ENCODE results near the gene NINJ1.

The NINJ1 gene

DNA sequence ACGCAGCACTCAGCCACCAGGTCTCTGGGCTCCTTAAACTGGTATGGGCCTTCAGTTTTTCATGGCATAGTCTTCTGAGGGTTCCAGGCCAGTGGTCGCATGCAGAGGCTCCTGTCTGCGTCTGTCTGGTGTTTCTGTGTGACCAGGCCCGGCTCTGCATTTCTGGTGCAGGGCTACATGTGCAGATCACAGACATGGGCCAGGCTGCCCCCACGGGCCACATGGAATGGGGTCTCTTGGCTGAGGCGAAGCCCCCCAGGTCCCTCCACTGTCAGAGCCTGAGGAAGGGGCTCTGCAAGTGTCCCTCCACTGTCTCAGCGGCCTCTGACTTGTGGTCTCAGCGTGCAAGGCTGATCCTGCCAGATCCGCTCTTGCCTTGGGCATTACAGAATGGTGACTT is 53.6 kb downstream of the NINJ1 start:
- DNase-seq (ENCODE audit: extremely low read depth, low read depth), result no peak
- TF ChIP-seq, protein P1, sequence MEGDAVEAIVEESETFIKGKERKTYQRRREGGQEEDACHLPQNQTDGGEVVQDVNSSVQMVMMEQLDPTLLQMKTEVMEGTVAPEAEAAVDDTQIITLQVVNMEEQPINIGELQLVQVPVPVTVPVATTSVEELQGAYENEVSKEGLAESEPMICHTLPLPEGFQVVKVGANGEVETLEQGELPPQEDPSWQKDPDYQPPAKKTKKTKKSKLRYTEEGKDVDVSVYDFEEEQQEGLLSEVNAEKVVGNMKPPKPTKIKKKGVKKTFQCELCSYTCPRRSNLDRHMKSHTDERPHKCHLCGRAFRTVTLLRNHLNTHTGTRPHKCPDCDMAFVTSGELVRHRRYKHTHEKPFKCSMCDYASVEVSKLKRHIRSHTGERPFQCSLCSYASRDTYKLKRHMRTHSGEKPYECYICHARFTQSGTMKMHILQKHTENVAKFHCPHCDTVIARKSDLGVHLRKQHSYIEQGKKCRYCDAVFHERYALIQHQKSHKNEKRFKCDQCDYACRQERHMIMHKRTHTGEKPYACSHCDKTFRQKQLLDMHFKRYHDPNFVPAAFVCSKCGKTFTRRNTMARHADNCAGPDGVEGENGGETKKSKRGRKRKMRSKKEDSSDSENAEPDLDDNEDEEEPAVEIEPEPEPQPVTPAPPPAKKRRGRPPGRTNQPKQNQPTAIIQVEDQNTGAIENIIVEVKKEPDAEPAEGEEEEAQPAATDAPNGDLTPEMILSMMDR (IDR thresholded peaks at IDR 0.05; ENCODE audit: low read depth, low read length, missing control alignments), result no peak
- H3K4me3 ChIP-seq (replicated peaks; ENCODE audit: low read depth, low read length), result no peak overlapping the region

DNA sequence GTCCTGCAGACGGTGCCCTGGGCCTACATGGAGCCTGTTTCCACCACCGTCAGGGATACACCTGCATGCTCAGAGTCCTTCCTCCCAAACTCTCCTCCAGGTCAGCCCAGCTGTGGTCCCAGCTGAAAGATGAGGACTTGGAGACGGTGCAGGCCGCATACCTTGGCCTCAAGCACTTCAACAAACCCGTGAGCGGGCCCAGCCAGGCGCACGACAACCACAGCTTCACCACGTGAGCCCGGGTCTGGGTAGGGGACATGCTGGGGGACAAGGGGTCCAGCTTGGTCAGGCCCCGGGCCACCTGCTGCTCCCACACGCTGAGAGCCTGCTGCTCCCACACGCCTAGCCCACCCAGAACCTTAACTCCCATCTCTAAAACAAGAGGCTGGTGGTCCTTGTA is 54.7 kb downstream of the NINJ1 start:
- TF ChIP-seq, protein P1 (IDR thresholded peaks at IDR 0.05; ENCODE audit: low read depth, low read length, missing control alignments), result no peak
- H3K4me3 ChIP-seq (replicated peaks; ENCODE audit: low read depth, low read length), result no peak overlapping the region
- DNase-seq (ENCODE audit: extremely low read depth, low read depth), result no peak

DNA sequence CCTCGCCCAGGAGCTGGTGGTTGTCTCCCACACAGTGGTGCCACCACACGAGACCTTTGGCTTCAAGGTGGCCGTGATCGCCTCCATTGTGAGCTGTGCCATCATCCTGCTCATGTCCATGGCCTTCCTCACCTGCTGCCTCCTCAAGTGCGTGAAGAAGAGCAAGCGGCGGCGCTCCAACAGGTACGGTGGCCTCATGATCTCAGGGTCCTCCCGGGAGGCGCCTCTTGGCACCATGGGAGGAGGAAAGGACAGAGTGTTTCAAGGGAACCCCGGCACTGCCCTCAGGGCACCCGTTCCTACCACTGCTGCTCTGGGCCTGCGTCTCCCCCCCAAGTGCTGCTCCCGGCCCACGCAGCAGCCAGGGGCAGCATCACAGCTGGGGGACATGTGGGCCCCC is 56.2 kb downstream of the NINJ1 start:
- H3K4me3 ChIP-seq (replicated peaks; ENCODE audit: low read depth, low read length), result no peak overlapping the region
- DNase-seq (ENCODE audit: extremely low read depth, low read depth), result no peak
- TF ChIP-seq, protein P1 (IDR thresholded peaks at IDR 0.05; ENCODE audit: low read depth, low read length, missing control alignments), result no peak

DNA sequence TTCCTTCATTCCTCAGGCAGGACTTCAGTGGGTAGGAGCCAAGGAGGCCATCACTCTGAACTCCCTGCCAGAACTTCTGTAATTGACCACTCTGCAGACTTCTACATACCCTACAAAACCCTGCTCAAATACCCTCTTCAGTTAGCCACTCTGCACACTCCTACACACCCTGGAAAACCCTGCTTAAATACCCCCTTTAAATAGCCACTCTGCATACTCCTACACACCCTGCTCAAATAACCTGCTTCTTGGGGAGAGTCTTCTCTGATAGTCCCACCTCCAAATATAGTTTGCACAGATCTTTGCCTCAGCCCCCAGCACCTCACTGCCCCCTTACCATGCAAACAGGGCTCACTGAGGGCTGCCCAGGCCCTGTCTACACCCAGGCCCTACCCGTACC is 56.7 kb downstream of the NINJ1 start:
- no peak for DNase-seq (ENCODE audit: extremely low read depth, low read depth)
- no peak overlapping the region for H3K4me3 ChIP-seq (replicated peaks; ENCODE audit: low read depth, low read length)
- TF ChIP-seq, protein P1 (IDR thresholded peaks at IDR 0.05; ENCODE audit: low read depth, low read length, missing control alignments), result no peak

DNA sequence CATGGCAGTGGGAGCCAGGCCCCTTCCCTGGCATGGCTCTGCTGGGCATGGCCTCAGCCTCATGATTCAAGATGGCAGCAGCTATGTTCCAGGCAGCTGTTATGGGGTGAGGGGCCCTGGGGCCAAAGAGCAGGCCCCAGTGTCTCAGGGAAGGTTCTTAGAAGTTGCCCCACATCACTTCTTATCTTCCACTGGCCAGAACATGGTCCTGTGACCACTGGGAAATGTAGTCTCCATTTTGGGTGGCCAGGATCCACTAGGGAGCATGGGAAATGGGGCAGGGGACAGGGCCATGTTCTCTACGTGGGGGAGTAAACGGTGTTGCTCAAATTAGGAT is 57.3 kb downstream of the NINJ1 start:
- no peak for DNase-seq (ENCODE audit: extremely low read depth, low read depth)
- no peak overlapping the region for H3K4me3 ChIP-seq (replicated peaks; ENCODE audit: low read depth, low read length)
- TF ChIP-seq, protein P1 (IDR thresholded peaks at IDR 0.05; ENCODE audit: low read depth, low read length, missing control alignments), result no peak

DNA sequence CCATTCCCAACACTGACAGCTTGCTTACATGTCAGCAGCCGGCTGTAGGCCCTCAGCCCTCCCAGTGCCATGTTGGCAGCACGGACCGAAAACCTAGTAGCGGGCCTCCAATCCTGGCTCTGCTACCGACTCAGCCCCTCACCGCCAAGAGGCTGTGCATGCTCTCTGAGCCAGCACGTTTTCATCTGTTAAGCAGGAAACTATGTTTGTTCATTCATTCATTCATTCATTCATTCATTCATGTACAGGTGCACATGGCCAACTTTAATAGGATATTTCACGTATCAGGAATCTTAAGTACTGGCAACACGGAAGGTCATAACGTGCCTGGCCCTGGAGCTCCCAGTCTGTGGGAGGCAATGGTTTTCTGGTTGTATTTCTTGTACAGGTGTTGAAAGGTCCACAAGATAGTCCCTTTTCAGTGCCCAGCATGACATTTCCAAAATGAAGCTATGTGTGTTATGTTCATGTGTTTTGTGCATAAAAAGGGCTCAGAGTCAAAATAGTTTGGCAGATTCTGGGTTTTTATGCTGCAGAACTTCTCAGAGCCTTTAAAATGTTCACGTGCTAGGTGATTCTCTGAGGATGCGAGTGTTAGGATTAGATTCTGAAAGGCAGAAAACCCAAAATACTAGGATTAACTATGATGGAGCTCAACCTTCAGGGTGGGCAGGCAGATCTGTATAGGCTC is 57.8 kb downstream of the NINJ1 start:
- H3K4me3 ChIP-seq (replicated peaks; ENCODE audit: low read depth, low read length), result no peak overlapping the region
- TF ChIP-seq, protein P1 (IDR thresholded peaks at IDR 0.05; ENCODE audit: low read depth, low read length, missing control alignments), result no peak
- no peak for DNase-seq (ENCODE audit: extremely low read depth, low read depth)

DNA sequence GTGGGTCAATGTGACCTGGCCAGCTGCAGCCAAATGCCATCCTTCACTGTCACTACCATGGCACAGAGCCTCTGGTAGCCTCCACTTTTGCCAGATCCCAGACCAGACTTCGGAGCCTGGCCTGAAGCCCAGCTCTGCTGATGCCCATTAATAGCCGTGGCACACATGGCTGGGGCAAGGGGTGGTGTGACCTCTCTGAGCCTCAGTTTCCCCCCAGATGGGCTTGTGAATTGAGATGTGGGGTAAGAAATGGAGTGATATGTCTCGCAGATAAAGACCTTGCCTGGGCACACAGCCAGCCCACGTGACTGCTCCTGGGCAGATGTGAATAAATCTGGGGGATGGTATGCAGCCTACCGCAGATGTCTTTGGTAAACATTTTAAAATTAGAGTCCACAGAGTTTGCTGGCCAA is 61.7 kb downstream of the NINJ1 start:
- H3K4me3 ChIP-seq (replicated peaks; ENCODE audit: low read depth, low read length), result no peak overlapping the region
- no peak for DNase-seq (ENCODE audit: extremely low read depth, low read depth)
- TF ChIP-seq, protein P1 (IDR thresholded peaks at IDR 0.05; ENCODE audit: low read depth, low read length, missing control alignments), result no peak

All from HFF-Myc (cell line).